Stimulated activated naive B cell treated with anti-CD40 and anti-IgM and Interleukin-4, amounts not matched to agents 10 μg/mL and 1 μg/mL and 100 μg/mL, for 72 hours (primary cell): Measurements from ENCODE around the gene KLF7.

Experiments
- ATAC-seq, 2 donors: fragments of 150-1000 bp; cut with Tn5 transposase; replicated peaks; 2 replicates each; pipeline ENCODE4 v1.10.0; 2021; ENCODE audit warnings: moderate library complexity in 1 of 2
- DNase-seq: peaks from one replicate; pipeline ENCODE4 v3.0.0; 2021
- H3K27ac Mint-ChIP-seq: one replicate; pipeline ENCODE4 v1.8.0; 2022; ENCODE audit warnings: mild to moderate bottlenecking, mixed read lengths
- H3K27me3 Mint-ChIP-seq, 2 donors: one replicate each; pipeline ENCODE4 v1.8.0; 2022; ENCODE audit warnings: mixed read lengths in 2 of 2
- H3K36me3 Mint-ChIP-seq, 2 donors: one replicate each; pipeline ENCODE4 v1.8.0; 2022; ENCODE audit warnings: mixed read lengths in 2 of 2, mild to moderate bottlenecking in 1 of 2
- H3K4me1 Mint-ChIP-seq, 2 donors: one replicate each; pipeline ENCODE4 v1.8.0; 2022; ENCODE audit warnings: mixed read lengths in 2 of 2, mild to moderate bottlenecking in 1 of 2
- H3K4me3 Mint-ChIP-seq, 2 donors: one replicate each; pipeline ENCODE4 v1.8.0; 2022; ENCODE audit warnings: mild to moderate bottlenecking in 2 of 2, mixed read lengths in 2 of 2, moderate library complexity in 1 of 2
- H3K9me3 Mint-ChIP-seq, 2 donors: one replicate each; pipeline ENCODE4 v1.8.0; 2022; ENCODE audit warnings: mixed read lengths in 2 of 2, mild to moderate bottlenecking in 1 of 2

The KLF7 gene

DNA sequence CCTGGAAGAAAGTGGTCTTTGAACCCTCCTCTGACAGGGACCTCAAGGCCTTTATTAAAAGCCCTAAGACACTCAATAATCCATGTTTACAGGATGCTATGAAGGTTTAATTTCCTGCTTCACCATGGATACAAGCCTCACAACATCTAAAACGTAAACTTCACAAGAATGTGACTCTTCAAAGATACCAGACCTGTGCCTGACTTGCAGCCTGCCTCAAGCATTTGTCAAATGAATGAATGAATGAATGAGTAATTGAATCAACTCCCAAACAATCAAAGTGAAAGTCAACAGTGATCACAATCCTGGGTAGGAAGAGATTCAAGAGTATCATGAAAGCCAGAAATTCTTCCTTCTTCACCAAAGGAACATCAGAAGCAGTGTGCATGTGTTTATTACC is 30.4 kb downstream of the KLF7 start:
- Mint-ChIP-seq H3K4me3 (no peak overlapping the region), H3K4me1 (peaks cover 60 to 86% of the 10 kb centered on the region in 2 donors), H3K27ac (peak overlapping the region; percentile 20), H3K27me3 (no peaks in the 10 kb centered on the region), H3K9me3 (no peaks in the 10 kb centered on the region), H3K36me3 (peaks cover 21 to 74% of the 10 kb centered on the region in 2 donors)
- DNase-seq (no peak), ATAC-seq (no peak)

DNA sequence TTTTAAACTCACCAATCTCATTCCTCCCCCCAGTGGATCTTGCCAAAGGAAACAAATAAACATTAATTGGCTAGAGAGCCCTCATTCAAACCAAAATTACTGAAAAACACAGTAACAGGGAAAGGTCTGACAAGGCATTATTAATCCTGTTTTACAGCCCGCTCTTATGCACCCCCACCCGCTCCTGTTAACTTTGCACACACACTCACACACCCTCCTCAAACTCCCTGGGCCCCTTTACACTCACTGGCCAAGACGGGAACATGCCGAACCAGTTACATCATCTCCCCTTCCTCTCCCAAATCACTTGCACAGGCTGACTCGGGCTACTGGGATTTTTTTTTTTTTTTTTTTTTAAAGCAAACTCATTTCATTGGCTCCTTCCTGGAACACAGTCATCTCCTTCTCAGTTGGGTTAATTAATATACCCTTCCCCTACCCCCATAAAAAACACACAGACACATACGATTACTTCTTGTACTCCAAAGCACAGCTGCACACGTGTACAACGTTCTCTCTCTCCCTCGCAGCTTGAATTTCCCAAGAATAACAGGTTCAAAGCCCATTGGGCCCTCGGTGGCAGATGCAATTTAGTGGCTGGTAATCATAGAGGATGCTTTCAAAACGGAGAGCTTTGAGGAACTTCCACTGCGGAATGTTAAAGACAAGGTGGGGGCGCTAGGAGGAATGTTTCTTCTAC is 31.8 kb downstream of the KLF7 start:
- Mint-ChIP-seq H3K27me3 (no peaks in the 10 kb centered on the region), H3K36me3 (peaks cover 27 to 73% of the 10 kb centered on the region in 2 donors), H3K4me3 (no peak overlapping the region), H3K4me1 (peaks cover 62 to 90% of the 10 kb centered on the region in 2 donors), H3K9me3 (peaks cover 0 to 3% of the 10 kb centered on the region in 2 donors), H3K27ac (peak overlapping the region; percentile 39)
- ATAC-seq (no peak), DNase-seq (no peak)

DNA sequence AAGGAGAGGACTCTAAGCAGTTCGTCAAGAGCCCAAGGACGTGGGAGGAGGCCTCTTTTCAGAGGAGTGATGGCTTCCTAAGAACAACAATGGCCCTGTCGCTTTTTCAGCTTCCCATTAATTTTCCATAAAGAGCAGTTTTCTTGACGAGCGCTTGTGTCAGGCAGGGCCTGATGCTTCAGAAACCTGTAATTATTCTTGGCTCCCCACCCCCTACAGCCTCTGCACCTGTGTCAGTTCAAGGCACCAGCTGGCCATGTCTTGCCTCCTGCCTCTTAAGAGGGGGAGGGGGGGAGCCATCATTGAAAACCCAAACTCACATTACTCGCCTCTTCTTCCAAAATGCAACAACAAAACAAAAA is 32.3 kb downstream of the KLF7 start:
- H3K4me3 Mint-ChIP-seq: no peak overlapping the region
- DNase-seq (no peak), ATAC-seq (no peak)
- no peaks in the 10 kb centered on the region for H3K27me3 Mint-ChIP-seq
- H3K4me1 Mint-ChIP-seq: peaks cover 59 to 85% of the 10 kb centered on the region in 2 donors
- H3K36me3 Mint-ChIP-seq: peaks cover 26 to 76% of the 10 kb centered on the region in 2 donors
- no peak overlapping the region for H3K27ac Mint-ChIP-seq
- H3K9me3 Mint-ChIP-seq: peaks cover 0 to 3% of the 10 kb centered on the region in 2 donors

DNA sequence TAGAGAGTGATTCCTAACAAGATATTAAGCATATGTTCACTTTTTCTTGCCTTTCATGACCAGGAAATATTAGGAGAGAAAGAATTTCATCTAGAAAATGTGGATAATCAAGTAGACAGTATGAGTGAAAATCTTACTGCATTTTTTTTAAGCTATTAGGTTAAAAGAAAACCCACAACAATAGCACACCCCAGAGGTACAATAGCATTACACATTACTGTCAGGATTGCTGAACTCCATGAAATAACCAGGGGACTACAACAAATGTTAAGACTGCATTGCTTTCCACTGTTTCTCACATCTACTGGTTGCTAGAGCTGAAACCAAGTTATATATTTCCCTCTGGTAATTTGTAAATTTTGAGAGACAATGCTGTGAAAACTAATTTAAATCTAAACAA is 33.7 kb downstream of the KLF7 start:
- peaks cover 52 to 73% of the 10 kb centered on the region in 2 donors for H3K4me1 Mint-ChIP-seq
- ATAC-seq (no peak), DNase-seq (no peak)
- peaks cover 0 to 3% of the 10 kb centered on the region in 2 donors for H3K9me3 Mint-ChIP-seq
- H3K27me3 Mint-ChIP-seq: no peaks in the 10 kb centered on the region
- peak overlapping the region; percentile 71 for H3K27ac Mint-ChIP-seq
- H3K36me3 Mint-ChIP-seq: peaks cover 28 to 77% of the 10 kb centered on the region in 2 donors
- no peak overlapping the region for H3K4me3 Mint-ChIP-seq

DNA sequence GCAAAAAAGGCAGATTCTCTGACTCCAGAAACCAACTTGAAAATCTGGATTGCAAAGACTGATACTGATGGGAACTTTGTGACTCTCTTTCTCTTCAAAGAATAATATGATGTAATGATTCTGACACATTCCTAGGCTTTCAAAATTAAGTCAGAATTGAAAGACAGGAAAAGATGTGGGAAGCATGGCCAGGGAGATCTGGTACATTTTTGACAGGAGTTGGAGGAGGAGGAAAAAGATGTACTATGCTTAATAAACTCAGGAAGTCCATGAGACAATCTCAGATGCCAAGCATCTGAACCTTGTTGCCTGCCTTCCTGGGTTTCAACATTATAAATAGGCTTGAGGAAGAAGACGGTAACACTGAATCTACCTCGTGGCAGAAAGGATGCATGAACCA is 34.2 kb downstream of the KLF7 start:
- H3K36me3 Mint-ChIP-seq: peaks cover 30 to 79% of the 10 kb centered on the region in 2 donors
- no peak for DNase-seq
- H3K27ac Mint-ChIP-seq: peak overlapping the region; percentile 71

DNA sequence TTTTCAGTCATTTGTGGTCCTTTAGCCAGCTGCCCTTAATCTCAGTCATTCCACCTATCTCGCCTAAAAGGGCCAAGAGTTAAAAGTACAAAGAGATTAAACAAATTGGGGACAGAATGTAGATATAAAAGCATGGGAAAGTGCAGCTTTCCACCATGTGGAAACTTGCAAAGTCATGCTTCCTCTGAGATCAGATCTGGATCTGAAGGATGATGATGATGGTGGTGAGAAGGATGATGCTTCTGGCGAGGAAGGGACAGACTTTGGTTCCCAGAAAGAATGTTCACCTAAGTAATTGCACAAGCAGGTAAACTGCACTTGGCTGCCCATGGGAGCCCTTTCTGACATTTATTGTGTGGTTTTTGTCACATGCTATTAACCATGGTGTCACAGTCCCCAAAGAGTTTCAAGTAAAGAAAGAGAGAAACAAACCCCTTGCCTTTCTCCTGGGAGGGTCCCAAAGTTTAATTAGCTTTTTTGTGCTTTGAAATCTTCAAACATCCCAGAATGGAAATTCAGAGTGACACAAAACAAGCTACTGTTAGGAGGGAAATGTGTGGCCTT is 34.7 kb downstream of the KLF7 start:
- peak; percentile 66 to 75 for ATAC-seq
- H3K27ac Mint-ChIP-seq: peak overlapping the region; percentile 20
- no peak for DNase-seq
- H3K4me1 Mint-ChIP-seq: peaks cover 51 to 73% of the 10 kb centered on the region in 2 donors
- H3K4me3 Mint-ChIP-seq: no peak overlapping the region
- H3K9me3 Mint-ChIP-seq: peaks cover 0 to 3% of the 10 kb centered on the region in 2 donors
- H3K36me3 Mint-ChIP-seq: peaks cover 25 to 77% of the 10 kb centered on the region in 2 donors
- no peaks in the 10 kb centered on the region for H3K27me3 Mint-ChIP-seq

More for the DNA sequence above, 34.2 kb downstream of the KLF7 start:
- no peak for ATAC-seq
- Mint-ChIP-seq H3K4me1 (peaks cover 53 to 73% of the 10 kb centered on the region in 2 donors), H3K9me3 (peaks cover 0 to 3% of the 10 kb centered on the region in 2 donors), H3K4me3 (peak overlapping the region in 1 of 2 donors; percentile 17), H3K27me3 (no peaks in the 10 kb centered on the region)

DNA sequence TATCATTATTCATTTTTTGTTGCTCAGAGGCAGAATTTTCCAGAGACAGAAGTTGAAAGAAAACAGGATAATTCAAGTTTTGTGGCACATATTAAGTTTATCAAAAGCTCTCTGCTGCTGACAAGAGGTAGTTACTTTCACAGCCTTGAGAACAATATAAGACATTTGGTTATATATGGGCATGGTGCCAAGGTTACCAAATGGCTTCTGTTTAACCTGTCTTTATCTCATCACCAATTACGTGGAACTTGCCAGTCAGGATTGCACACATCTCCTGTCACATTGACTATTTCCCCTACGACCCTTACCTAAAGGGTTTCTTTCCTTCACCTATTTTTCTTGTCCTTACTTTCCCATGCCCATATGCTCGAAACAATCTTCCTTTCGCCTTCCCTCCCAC is 35.9 kb downstream of the KLF7 start:
- H3K36me3 Mint-ChIP-seq: peaks cover 23 to 67% of the 10 kb centered on the region in 2 donors
- no peak for ATAC-seq
- DNase-seq: no peak
- H3K4me1 Mint-ChIP-seq: peaks cover 44 to 72% of the 10 kb centered on the region in 2 donors
- H3K9me3 Mint-ChIP-seq: peaks cover 0 to 3% of the 10 kb centered on the region in 2 donors
- H3K27ac Mint-ChIP-seq: no peak overlapping the region
- no peaks in the 10 kb centered on the region for H3K27me3 Mint-ChIP-seq
- no peak overlapping the region for H3K4me3 Mint-ChIP-seq

DNA sequence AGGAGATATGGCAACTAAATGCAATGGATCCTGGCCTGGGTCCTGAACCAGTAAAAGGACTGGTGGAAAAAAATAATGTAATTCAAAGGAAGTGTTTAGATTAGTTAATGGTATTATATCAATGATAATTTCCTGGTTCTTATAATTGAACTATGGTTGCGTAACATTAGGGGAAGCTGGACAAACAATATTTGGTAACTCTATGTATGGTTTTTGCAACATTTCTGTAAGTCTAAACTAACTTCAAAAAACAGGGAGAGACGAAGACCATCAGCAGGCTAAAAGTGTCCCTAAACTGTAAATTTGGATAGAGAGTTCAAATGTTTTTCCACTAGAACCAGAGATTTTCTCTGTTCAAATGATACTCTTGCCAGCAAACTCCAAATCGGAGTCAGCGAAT is 36.9 kb downstream of the KLF7 start:
- DNase-seq: no peak
- no peak overlapping the region for H3K27ac Mint-ChIP-seq
- no peaks in the 10 kb centered on the region for H3K27me3 Mint-ChIP-seq
- H3K4me3 Mint-ChIP-seq: no peak overlapping the region
- peaks cover 25 to 63% of the 10 kb centered on the region in 2 donors for H3K36me3 Mint-ChIP-seq
- H3K9me3 Mint-ChIP-seq: peaks cover 0 to 3% of the 10 kb centered on the region in 2 donors
- H3K4me1 Mint-ChIP-seq: peaks cover 41 to 72% of the 10 kb centered on the region in 2 donors
- no peak for ATAC-seq

DNA sequence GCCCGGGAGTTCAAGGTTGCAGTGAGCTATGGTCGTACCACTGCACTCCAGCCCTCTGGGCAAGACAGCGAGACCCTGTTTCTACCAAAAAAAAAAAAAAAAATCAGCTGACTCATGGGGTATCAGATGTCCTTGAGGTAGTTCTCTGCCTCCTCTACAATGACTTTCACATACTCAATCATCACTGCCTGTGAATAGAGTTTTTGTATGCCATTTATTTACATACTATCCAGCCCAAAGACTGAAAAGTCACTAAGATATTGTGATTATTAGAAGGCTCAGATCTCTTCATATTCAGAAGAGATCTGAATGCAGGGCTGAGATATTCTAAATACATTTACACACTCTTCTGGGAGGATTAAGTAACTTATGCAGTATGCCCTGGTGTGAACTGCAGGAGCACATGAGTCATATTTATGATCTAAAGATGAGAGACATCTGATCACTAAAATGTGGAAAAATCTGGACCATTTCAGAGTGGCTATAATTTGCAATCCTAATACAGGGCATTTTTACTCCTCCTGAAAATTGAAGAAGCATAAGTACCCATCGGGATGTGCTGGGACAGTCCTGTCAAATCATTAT is 38.9 kb downstream of the KLF7 start:
- ATAC-seq: no peak
- no peaks in the 10 kb centered on the region for H3K27me3 Mint-ChIP-seq
- peaks cover 0 to 3% of the 10 kb centered on the region in 2 donors for H3K9me3 Mint-ChIP-seq
- no peak for DNase-seq
- H3K36me3 Mint-ChIP-seq: peaks cover 28 to 59% of the 10 kb centered on the region in 2 donors
- no peak overlapping the region for H3K27ac Mint-ChIP-seq
- no peak overlapping the region for H3K4me3 Mint-ChIP-seq
- H3K4me1 Mint-ChIP-seq: peaks cover 42 to 72% of the 10 kb centered on the region in 2 donors

DNA sequence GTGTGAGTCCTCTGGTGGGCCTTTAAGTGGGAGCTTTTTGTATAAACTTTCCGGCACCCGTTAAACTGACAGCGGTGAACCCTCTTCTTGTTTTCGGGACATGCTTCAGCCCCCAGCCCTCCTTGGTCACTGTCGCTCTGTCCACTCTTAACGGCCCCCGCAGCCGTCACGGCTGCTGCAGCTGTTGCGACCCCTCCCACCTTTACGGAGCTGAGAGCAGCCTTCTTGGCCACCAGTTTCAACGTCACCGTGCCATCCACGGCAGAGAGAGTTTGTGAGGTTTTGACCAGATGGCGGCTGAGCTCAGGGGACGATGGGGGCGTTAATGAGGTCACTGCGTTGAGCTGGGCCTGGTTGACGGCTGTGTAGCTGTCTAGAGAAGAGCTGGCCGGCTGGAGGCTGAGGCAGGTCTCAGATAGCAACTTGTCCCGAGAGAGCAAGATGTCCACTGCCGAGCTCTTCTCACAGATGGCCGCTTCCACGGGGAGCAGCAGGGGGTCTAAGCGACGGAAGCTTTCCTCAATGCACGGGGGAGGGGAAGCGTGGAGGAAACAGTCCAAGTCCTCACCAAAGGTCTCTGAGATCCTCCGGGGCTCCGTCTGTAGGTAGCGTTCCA is 41.9 kb downstream of the KLF7 start:
- H3K9me3 Mint-ChIP-seq: no peaks in the 10 kb centered on the region
- peaks cover 41 to 63% of the 10 kb centered on the region in 2 donors for H3K36me3 Mint-ChIP-seq
- H3K4me1 Mint-ChIP-seq: peaks cover 36 to 67% of the 10 kb centered on the region in 2 donors
- H3K4me3 Mint-ChIP-seq: no peak overlapping the region
- DNase-seq: no peak
- peak overlapping the region; percentile 37 for H3K27ac Mint-ChIP-seq
- no peak for ATAC-seq
- H3K27me3 Mint-ChIP-seq: no peaks in the 10 kb centered on the region

DNA sequence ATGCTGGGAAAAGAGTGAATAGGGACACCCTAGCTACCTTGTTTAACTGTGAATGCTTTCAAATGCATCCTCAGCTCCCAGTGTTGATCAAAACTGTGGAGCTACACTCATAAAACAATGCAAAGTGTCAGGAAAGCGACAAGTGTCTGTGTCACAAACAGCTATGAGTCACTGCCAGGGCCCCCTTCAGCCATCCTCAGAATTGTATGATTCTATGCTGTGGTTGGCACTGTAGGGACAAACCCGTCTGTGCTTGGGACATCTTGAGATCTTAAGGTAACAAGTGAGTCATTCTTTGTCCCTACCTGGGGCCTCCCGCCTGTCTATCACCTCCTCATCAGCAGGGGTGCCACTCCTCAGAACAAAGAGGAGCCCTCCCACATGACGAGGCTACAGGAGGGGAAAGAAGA is 42.4 kb downstream of the KLF7 start:
- no peaks in the 10 kb centered on the region for H3K9me3 Mint-ChIP-seq
- H3K36me3 Mint-ChIP-seq: peaks cover 39 to 59% of the 10 kb centered on the region in 2 donors
- no peak overlapping the region for H3K4me3 Mint-ChIP-seq
- ATAC-seq (peak; percentile 78 to 95), DNase-seq (no peak)
- H3K27me3 Mint-ChIP-seq: no peaks in the 10 kb centered on the region
- H3K27ac Mint-ChIP-seq: peak overlapping the region; percentile 37
- H3K4me1 Mint-ChIP-seq: peaks cover 36 to 67% of the 10 kb centered on the region in 2 donors

DNA sequence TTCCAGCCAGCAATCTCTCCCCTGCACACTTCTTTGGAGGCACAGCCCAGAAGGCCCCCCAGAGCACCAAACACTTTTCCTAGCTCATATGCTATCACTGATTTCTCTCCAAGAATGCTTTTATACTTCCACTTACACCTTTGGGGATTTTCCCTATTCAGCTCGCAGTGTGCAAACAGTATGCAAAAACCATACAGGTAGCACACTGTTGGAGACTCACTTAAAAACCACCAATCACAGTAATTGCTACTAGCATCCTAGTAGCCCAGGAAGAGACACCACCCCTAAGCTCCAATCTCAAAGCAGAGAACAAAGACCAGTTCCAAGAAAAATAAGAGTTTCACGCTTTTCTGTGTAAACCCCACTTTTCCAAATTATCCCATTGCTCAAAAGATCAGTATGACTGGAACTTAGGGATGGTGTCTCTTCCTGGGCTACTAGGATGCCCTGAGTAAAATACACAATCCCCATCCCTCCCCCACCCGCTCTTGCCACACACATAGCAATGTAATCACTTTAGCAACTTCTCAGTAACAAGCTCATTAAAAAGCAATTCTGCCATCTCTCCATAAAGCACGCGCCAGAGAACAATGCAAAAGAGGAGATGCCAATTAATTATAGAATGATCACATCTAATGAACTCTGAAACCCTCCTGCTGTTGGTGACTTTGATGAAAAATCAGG is 43.0 kb downstream of the KLF7 start:
- peaks cover 39 to 59% of the 10 kb centered on the region in 2 donors for H3K36me3 Mint-ChIP-seq
- DNase-seq (no peak), ATAC-seq (peak in 1 of 2 donors; percentile 13)
- peaks cover 37 to 70% of the 10 kb centered on the region in 2 donors for H3K4me1 Mint-ChIP-seq
- H3K27ac Mint-ChIP-seq: peak overlapping the region; percentile 6
- H3K9me3 Mint-ChIP-seq: no peaks in the 10 kb centered on the region
- no peak overlapping the region for H3K4me3 Mint-ChIP-seq
- H3K27me3 Mint-ChIP-seq: no peaks in the 10 kb centered on the region

DNA sequence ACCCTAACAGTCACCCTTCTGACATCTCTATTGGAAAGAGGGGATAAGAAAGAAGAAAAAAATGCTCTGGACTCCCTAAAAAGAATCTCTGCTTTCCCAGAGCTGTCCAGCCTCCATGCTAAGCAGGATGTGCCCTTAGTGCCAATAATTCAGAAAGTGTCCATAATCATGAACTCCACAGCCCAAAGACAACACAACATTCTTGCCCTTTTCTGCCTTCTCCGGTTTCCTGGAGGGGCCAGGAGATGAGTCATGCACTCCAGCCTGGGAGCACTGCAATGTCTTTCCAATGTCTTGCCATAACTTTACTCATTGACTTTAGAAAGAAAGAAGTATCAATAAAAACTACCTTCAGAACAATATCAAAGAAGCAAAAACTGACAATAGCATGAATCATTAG is 44.0 kb downstream of the KLF7 start:
- no peak overlapping the region for H3K4me3 Mint-ChIP-seq
- H3K27ac Mint-ChIP-seq: peak overlapping the region; percentile 27
- DNase-seq (no peak), ATAC-seq (no peak)
- peaks cover 41 to 57% of the 10 kb centered on the region in 2 donors for H3K36me3 Mint-ChIP-seq
- no peaks in the 10 kb centered on the region for H3K27me3 Mint-ChIP-seq
- H3K9me3 Mint-ChIP-seq: no peaks in the 10 kb centered on the region
- peaks cover 36 to 72% of the 10 kb centered on the region in 2 donors for H3K4me1 Mint-ChIP-seq

DNA sequence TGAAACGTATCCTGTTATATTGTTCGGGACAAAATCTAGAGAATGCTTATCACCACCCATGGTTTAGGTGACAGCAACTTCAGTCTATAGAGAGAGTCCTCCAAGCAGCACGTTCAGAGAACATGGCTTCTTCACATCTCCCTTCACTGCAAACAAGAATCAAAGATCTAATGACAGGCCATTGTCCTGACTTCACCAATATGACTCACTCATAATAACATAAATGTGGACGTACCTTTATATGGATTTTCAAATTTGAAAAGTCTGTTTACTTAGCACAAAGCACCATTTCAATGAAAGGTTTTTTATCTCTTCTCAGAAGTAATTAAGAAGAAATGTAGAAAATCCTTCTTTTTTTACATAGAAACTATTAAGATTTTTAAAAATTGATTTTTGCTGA is 46.7 kb downstream of the KLF7 start:
- Mint-ChIP-seq H3K27ac (no peak overlapping the region), H3K4me1 (peaks cover 31 to 55% of the 10 kb centered on the region in 2 donors), H3K36me3 (peaks cover 38 to 62% of the 10 kb centered on the region in 2 donors), H3K4me3 (no peak overlapping the region), H3K27me3 (no peaks in the 10 kb centered on the region), H3K9me3 (no peaks in the 10 kb centered on the region)
- no peak for ATAC-seq
- DNase-seq: no peak
